Natural killer cell (primary cell): ENCODE measurements around the gene LZTFL1. TPM values are rescaled to one million over a fixed set of nuclear protein-coding genes. Genes with fewer than 3 reads are reported as not detected.

Experiments
- ATAC-seq, 3 donors: fragments of 150-1000 bp in 2 of 3; fragments of 200-7000 bp in 1 of 3; cut with Tn5 transposase; 1 replicate in 1 of 3; 2 replicates in 2 of 3; pipeline ENCODE4 v1.10.0; 2021; ENCODE audit warnings: mild to moderate bottlenecking in 2 of 3, moderate library complexity in 2 of 3
- DNase-seq, 2 donors: peaks; one replicate each; pipeline versions ENCODE4 v3.0.0 to v3.0.0-alpha.2; 2013 to 2021; ENCODE audit warnings: mixed read lengths in 1 of 2
- H3K27ac ChIP-seq: one replicate; pipeline ENCODE4 v1.5.1; 2013; ENCODE audit warnings: mild to moderate bottlenecking, low read length
- H3K27me3 ChIP-seq: one replicate; pipeline ENCODE4 v1.6.1; 2013; ENCODE audit warnings: low read length; ENCODE audit not compliant: control insufficient read depth, insufficient read depth
- H3K36me3 ChIP-seq: one replicate; pipeline ENCODE4 v1.6.1; 2013; ENCODE audit warnings: low read length; ENCODE audit not compliant: control insufficient read depth, insufficient read depth
- H3K4me1 ChIP-seq: one replicate; pipeline ENCODE4 v1.6.1; 2013; ENCODE audit warnings: low read length; ENCODE audit not compliant: control insufficient read depth, insufficient read depth
- H3K4me3 ChIP-seq: one replicate; pipeline ENCODE4 v1.5.1; 2013; ENCODE audit warnings: low read length
- H3K9me3 ChIP-seq: one replicate; pipeline ENCODE4 v1.6.1; 2013; ENCODE audit warnings: low read length; ENCODE audit not compliant: control insufficient read depth, insufficient read depth
- H3K27ac Mint-ChIP-seq, 2 donors: one replicate each; pipeline ENCODE4 v1.8.0; 2022; ENCODE audit warnings: mild to moderate bottlenecking in 2 of 2, mixed read lengths in 2 of 2, moderate library complexity in 1 of 2
- H3K27me3 Mint-ChIP-seq, 2 donors: one replicate each; pipeline ENCODE4 v1.8.0; 2022; ENCODE audit warnings: low read depth in 2 of 2, mixed read lengths in 2 of 2
- H3K36me3 Mint-ChIP-seq: one replicate; pipeline ENCODE4 v1.8.0; 2022; ENCODE audit warnings: mixed read lengths
- H3K4me1 Mint-ChIP-seq, 2 donors: one replicate each; pipeline ENCODE4 v1.8.0; 2022; ENCODE audit warnings: mixed read lengths in 2 of 2
- H3K4me3 Mint-ChIP-seq: one replicate; pipeline ENCODE4 v1.8.0; 2022; ENCODE audit warnings: mild to moderate bottlenecking, moderate library complexity, mixed read lengths
- H3K9me3 Mint-ChIP-seq, 2 donors: one replicate each; pipeline ENCODE4 v1.8.0; 2022; ENCODE audit warnings: mixed read lengths in 2 of 2
- WGBS: methylation state at CpG from one replicate; pipeline ENCODE4 v1.1.7; 2013; ENCODE audit warnings: missing lambda C conversion rate; ENCODE audit not compliant: insufficient coverage; 5-methylcytosine and 5-hydroxymethylcytosine counted together
- intact Hi-C: fragments of 100-400 bp; cut with micrococcal nuclease; formaldehyde crosslinking; loops from one replicate; pipeline ENCODE4 v1.14.2; 2022
- total RNA-seq, 4 donors: library from RNA; stranded (reverse); fragments of 120-200 nt in 1 of 4; gene quantifications; one replicate each; pipeline versions ENCODE4 v1.2.3 to v1.2.4, GENCODE V29; 2013 to 2022
- TF ChIP-seq, protein P1 (sequence below): fragments of 200-600 bp; IDR thresholded peaks from one replicate; pipeline ENCODE4 v1.8.0; 2022; ENCODE audit warnings: antibody characterized with exemption

LZTFL1 gene
- total RNA-seq, 3 donors from 2014 or later (not counting 1 experiment from before 2014, with no cell fraction given) = 16.4 to 19.8 (median 17.2) TPM

DNA sequence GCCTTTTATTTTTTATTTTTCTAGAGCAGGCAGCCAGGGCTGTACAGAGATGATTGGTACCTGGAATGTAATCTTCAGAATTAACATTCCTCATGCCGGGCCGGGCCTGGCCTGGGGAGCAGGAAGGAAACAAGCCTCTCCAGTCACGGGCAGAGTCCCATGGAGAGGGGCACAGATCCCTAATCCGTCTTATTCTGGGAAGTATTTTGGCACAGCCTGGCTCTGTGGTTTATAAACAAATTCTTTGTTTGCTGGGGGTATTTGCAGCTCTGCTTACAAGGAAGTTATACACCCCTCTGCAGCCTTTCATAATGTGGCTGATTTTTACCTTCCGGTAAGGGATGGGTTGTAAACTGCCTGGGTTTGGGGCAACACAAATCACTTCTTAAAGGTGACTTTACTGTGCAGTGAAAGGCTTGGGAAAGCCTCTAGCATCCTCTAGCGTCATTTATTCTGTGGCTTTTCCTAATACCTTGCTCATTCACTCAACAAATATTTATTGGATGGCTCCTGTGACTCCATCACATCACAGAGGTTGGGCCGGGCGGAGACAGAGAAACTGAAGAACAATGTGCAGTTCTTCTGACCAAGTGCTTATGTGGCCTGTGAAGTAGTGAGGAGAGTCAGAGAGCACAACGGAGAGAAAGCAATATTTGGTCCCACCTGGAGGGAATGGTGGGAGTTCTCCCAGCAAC lies 48.3 kb downstream of the LZTFL1 start:
- peaks cover 26% of the 10 kb centered on the region for H3K27me3 ChIP-seq
- Mint-ChIP-seq H3K36me3 (no peaks in the 10 kb centered on the region), H3K4me1 (peaks cover 7 to 16% of the 10 kb centered on the region in 2 donors), H3K27ac (no peak overlapping the region), H3K9me3 (peaks cover 2 to 5% of the 10 kb centered on the region in 2 donors), H3K27me3 (peaks cover 44 to 49% of the 10 kb centered on the region in 2 donors), H3K4me3 (no peak overlapping the region)
- peaks cover 13% of the 10 kb centered on the region for H3K4me1 ChIP-seq
- no peak for ATAC-seq
- H3K4me3 ChIP-seq = no peak overlapping the region
- intact Hi-C loops = no loop called here
- DNase-seq = no peak
- 94% methylated on average over 8 of the region's 9 CpGs for WGBS
- H3K9me3 ChIP-seq = no peaks in the 10 kb centered on the region
- no peak overlapping the region for H3K27ac ChIP-seq
- TF ChIP-seq, protein P1, sequence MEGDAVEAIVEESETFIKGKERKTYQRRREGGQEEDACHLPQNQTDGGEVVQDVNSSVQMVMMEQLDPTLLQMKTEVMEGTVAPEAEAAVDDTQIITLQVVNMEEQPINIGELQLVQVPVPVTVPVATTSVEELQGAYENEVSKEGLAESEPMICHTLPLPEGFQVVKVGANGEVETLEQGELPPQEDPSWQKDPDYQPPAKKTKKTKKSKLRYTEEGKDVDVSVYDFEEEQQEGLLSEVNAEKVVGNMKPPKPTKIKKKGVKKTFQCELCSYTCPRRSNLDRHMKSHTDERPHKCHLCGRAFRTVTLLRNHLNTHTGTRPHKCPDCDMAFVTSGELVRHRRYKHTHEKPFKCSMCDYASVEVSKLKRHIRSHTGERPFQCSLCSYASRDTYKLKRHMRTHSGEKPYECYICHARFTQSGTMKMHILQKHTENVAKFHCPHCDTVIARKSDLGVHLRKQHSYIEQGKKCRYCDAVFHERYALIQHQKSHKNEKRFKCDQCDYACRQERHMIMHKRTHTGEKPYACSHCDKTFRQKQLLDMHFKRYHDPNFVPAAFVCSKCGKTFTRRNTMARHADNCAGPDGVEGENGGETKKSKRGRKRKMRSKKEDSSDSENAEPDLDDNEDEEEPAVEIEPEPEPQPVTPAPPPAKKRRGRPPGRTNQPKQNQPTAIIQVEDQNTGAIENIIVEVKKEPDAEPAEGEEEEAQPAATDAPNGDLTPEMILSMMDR = no peak
- no peaks in the 10 kb centered on the region for H3K36me3 ChIP-seq

DNA sequence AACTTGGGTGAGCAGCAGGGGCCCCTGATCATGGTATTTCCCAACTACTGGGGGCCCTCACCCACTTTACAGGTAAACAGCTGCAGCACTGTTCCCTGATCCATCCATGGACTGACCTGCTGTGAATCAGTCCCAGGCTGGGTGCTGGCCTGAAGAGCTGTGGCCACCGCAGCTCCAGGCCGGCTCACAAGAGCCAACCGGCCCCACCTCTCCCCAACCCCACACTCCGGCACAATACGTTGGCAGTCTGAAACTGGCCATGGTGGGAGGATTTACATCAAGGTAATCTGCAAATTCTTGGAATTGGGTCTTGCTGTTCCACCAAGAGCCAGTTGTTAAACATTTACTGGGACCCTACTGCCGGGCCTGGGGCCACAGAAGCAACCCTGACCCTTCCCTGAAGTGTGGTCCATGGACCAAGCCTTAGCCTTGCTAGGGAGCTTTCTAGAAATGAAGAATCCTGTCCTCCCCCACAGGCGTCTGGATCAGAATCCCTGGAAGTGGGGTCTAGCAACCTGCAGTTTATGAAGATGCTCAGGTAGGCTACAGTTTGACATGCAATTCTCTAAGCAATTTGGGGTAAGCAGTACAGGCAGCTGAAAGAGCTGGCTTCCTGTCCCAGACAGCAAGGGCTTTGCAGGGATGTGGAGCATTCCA lies 49.3 kb downstream of the LZTFL1 start:
- Mint-ChIP-seq H3K36me3 (no peaks in the 10 kb centered on the region), H3K9me3 (peaks cover 2 to 5% of the 10 kb centered on the region in 2 donors), H3K4me3 (no peak overlapping the region), H3K27me3 (peaks cover 37 to 51% of the 10 kb centered on the region in 2 donors), H3K27ac (no peak overlapping the region), H3K4me1 (peaks cover 7 to 16% of the 10 kb centered on the region in 2 donors)
- H3K27me3 ChIP-seq = peaks cover 26% of the 10 kb centered on the region
- intact Hi-C loops = no loop called here
- ATAC-seq = no peak
- DNase-seq = no peak
- WGBS = 93% methylated on average over 6 of the region's 7 CpGs
- peaks cover 13% of the 10 kb centered on the region for H3K4me1 ChIP-seq
- no peak overlapping the region for H3K27ac ChIP-seq
- TF ChIP-seq, protein P1 = no peak
- H3K9me3 ChIP-seq = no peaks in the 10 kb centered on the region
- H3K4me3 ChIP-seq = no peak overlapping the region
- no peaks in the 10 kb centered on the region for H3K36me3 ChIP-seq

DNA sequence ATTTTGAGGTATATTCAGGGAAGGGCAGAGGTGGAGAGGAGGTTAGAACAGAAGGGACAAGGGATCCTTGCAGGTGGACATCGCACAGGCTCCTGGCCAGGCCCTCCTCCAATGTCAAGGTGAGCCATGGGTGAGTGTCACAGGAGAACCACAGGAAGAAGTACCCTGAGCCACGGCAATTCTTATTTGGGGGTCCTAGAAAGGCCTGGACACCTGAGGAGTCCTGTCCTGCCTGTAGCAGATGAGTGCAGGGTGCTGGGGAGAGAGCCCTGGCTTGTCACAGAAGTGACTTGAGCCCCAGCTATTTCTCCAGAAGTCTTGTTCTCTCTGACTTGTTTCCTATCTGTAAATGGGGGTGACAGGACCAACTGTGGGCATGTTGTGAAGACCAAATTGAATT lies 49.9 kb downstream of the LZTFL1 start:
- Mint-ChIP-seq H3K27me3 (peaks cover 35 to 52% of the 10 kb centered on the region in 2 donors), H3K4me1 (peaks cover 7 to 16% of the 10 kb centered on the region in 2 donors), H3K9me3 (peaks cover 2 to 5% of the 10 kb centered on the region in 2 donors), H3K4me3 (no peak overlapping the region), H3K36me3 (no peaks in the 10 kb centered on the region), H3K27ac (no peak overlapping the region)
- 93% methylated on average over 2 of the region's 2 CpGs for WGBS
- DNase-seq = no peak
- no peak for ATAC-seq
- H3K9me3 ChIP-seq = no peaks in the 10 kb centered on the region
- TF ChIP-seq, protein P1 = no peak
- no peaks in the 10 kb centered on the region for H3K36me3 ChIP-seq
- H3K27ac ChIP-seq = no peak overlapping the region
- no peak overlapping the region for H3K4me3 ChIP-seq
- H3K4me1 ChIP-seq = peaks cover 13% of the 10 kb centered on the region
- peaks cover 25% of the 10 kb centered on the region for H3K27me3 ChIP-seq
- intact Hi-C loops = no loop called here
